Fibroblast of the conjunctiva (primary cell): ENCODE data around the gene PRDM1.

ENCODE experiments used
- DNase-seq: peaks from one replicate; pipeline ENCODE4 v3.0.0-alpha.2; 2010; ENCODE audit warnings: low read depth

PRDM1 gene

DNA sequence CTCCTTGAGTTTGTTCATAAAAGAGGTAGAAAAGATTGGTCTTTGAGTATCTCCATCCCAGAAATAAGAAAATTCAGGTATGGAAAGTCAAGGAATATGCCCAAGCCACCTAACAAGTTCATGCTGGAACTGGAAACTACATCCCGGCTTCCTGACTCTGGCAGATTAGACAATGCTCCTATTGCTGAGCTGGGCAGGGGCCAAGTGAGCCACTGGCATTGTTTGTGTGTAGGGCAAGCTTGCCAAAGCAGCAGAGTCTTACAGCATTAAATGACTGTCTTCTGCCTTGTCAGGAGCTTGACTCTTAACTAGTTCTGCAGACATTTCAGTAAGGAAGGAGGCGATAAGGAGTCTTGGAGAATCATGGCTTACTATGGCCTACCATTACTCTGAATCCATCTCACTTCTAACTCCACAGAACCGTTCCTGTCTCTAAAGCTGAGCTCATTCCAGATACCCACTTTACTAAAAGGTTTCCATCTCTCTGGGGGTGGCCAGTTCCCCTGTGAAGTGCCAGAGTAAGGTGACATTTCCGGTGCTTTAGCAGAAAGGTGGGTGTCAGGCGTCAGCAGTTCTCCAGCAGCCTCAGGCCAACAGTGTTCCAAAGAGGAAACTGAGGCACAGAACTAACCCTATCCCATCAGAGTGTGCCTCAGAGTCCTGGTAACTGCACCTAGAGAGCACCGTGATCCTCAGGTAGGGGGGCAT is 30.1 kb downstream of the PRDM1 start:
- no peak for DNase-seq

DNA sequence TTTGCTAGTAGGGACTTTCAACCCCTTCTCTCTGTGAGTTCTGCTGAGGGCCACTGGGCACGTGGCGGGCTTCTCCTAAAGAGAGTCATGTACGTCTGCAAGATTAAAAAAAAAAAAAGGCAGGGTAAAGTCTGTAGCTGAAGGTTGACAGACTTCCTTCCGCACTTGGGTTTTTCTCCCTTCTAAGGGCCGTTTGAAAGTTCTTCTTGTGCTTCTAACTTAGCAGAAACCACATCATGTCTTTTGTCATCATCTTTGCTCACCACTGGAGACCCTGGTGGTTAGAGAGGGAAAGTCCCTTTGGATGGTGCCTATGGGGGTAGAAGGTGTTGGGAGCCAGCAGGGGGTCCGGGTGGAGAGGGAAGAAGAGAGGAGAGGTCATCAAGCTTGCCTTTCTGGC is 31.4 kb downstream of the PRDM1 start:
- no peak for DNase-seq

GRCh38 chr6:106118835-106119431 is 32.8 kb downstream of the PRDM1 start:
- no peak for DNase-seq

DNA sequence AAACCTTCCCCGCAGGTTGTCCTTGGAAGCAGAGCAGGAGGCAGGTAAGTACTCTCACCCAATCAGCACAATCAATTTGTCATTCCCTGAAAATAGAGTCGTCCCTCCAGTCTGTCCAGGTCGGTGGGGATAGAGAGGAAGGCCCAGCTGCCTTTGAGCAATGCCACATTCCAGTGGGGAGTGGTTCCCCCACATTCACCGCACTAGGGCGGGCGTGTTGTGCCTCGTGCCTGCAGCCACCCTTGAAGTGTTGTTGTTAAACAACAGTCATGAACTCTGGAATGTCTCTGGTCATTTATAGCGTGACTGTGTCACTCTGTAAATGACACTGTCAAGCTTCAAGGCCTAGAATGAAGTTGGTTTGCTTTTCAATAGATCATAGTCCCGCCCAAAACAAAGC is 33.4 kb downstream of the PRDM1 start:
- no peak for DNase-seq

DNA sequence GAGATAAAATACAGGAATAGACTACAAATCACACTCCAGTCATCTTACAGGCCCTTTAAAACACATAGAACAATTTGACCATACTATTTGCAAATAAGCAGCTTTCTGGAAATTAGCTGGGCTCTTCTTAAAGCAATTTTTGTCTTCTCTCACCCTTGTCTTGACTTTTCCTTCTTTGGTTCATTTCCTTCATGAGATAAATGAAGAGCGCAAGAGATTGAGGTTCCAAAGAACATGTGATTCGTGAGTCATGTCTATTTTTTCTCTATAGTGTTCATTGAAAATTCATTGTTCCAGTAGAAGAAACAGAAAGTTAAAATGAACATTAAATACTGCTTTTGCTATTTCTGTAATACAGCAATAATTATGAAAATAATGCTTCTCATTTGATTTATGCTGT is 33.9 kb downstream of the PRDM1 start:
- DNase-seq, result no peak

DNA sequence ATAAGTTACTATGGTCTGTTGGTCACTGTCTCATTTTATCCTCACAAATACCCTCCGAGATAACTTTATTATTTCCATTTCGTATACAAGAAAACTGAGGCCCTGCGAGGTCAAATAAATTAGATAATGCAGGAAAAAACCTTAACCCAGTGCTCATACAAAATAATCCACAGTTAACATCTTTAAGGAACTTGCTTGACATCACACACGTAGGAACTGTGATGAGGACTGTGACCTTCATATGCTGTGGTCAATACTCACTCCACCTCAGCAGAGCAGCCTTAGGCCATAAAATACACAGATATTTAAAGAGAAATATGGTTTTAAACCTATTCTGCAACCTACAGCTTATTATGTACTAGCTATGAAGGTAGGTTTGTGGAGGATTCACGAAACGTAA is 34.3 kb downstream of the PRDM1 start:
- DNase-seq, result no peak

- no peak for DNase-seq
These were observed 36.3 kb downstream of the PRDM1 start for GRCh38 chr6:106122306-106122918.

- no peak for DNase-seq
These were observed 37.0 kb downstream of the PRDM1 start for GRCh38 chr6:106122938-106123656.

GRCh38 chr6:106124015-106124414 is 37.9 kb downstream of the PRDM1 start:
- no peak for DNase-seq

DNA sequence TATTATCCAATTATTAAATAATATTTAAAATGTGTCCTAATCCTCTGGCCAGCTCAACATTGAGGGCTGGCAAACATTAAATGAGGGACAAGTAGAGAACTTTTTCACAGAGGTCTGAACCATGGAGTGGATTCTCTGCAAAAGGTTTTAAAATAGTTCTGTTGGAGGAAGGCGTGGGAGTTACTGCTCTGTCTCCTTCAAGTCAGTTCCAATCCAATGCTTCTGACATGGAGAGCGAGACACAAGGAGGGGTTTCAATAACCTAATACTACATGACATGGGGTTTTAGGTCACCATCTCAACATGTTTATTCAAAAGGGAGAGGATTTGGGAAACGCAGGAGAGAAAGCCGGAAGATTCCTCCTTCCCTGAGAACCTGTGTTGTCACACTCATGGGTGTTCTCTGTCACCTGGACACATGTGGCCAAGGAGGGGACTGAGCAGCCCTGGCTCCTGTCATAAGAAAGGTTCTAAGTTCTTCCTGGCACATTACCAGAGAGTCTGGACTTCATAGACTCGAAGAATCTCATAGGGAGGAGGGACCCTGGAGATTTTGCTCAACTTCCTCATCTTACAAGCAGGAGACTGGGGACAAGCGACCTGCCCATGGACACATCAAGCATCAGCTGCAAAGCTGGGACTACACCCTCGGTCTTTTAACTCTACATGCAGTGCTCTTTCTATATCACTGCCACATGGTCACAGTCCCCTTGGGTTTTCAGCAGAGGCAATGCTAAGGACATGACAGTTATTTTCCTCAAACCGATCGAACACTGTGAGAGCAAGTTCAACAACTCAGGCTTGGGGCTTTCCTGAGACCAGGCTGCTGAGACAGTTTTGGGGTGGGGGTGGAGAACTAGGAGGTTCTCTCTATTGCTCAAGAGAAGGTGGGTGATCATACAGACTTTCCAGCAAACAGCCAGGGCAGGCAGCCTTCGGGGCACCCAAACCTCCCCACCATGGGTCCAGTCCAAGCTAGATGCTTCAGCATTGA is 38.6 kb downstream of the PRDM1 start:
- no peak for DNase-seq

DNA sequence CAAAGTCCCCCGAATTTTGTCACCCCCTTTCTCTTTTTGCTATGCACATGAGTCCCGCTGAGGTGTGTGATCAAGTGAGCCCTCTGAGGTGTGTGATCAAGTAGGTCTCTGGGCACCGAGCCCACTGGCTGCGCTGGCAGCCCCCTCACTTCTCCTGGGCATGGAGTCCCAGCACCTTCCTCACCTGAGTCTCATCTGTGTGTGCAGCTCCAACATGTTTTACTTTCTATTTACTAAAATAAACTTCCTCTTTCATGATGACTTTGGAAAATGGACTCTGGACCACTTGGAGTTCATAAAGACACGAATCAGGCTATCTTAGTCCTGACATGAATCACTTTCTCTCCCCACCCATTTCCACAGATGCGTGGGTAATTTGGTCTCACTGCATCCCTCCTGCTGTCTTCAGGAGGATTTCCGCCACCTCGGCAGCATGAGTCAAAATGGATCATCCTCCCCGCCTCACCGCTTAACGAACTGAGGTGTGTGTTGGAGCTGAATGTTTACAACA is 39.8 kb downstream of the PRDM1 start:
- no peak for DNase-seq

GRCh38 chr6:106126482-106126881 is 40.3 kb downstream of the PRDM1 start:
- no peak for DNase-seq

- DNase-seq, result peak; percentile 22
These were observed 43.0 kb downstream of the PRDM1 start for GRCh38 chr6:106128981-106129781.

GRCh38 chr6:106132153-106132698 is 46.1 kb downstream of the PRDM1 start:
- DNase-seq, result no peak

DNA sequence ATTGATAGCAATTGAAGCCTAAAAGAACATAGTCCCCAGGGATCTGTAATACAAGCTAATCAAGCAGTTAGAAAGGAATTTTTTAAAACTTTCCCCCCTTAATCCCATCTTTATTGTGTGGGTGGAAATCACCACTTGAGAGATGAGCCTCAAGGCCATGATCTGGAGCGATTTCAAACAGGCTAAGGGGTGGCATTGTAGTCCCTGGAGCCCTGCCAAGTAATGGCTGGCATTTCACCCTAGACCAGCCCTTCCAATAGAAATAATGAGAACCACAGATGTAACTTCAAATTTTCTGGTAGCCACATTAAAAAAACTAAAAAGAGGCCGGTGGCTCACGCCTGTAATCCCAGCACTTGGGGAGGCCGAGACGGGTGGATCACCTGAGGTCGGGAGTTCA is 46.9 kb downstream of the PRDM1 start:
- DNase-seq, result no peak

- DNase-seq, result no peak
These were observed 48.1 kb downstream of the PRDM1 start for GRCh38 chr6:106134087-106134770.

DNA sequence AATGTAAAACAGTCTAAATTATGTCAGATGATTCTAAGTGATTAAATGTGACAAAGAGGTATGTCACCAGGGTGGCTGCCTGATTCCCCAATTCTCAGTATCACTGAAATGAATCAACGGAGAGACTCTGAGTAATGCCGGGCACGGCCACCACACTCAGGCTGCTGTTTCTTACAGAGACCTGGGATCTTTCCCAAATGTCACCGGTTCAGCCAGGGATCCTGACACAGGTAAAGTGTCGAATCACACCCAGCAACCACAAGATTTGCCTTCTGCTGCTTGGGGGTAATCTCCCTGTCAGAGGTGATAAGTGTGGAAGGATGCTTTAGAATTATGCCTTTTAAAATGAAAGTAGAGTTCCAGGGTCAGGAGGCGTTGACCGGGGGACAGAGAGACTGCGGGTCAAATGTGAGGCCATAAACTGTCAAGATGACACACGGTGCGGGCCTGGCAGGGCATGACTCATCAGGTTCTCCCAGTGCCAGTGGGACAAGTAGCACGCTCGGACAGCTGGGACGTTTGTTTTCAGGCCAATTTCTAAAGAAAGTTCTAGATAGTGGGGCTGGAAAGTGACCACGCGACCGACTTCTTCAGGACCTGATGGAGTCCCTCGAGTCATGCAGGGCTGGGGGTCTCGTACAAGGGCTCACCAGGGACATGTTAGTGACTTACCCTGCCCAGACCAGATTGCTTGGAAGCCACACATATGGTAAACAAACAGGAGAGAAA is 48.9 kb downstream of the PRDM1 start:
- no peak for DNase-seq

DNA sequence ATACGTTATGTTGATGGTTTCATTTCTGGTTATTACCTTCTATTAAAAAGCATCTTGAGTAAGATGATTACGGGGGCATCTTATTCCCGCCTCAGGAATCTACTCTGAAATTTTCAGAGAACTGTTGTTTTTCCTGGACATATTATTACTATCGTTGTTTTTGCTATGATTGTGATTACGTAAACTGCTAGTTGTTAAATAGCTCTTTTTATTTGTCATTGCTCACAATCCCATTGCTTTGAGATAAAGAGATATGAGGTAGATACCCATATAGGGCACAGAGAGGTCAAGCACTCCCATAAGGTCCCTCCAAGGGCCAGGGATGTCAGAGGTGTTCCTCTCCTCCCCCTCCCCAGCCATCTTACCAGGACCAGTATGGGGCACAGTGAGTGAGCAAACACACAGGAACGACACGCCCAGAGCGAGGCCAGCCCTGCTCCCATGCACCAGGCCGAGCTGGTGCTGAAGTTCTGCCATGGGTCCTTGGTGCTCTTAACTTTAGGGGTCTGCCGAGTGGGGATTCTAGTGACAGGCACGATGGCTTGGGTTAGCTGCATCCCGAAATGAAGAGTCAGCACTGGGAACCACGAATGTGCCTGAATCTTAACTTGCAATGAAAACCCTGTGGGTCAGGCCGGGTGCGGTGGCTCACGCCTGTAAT is 49.9 kb downstream of the PRDM1 start:
- DNase-seq, result no peak

DNA sequence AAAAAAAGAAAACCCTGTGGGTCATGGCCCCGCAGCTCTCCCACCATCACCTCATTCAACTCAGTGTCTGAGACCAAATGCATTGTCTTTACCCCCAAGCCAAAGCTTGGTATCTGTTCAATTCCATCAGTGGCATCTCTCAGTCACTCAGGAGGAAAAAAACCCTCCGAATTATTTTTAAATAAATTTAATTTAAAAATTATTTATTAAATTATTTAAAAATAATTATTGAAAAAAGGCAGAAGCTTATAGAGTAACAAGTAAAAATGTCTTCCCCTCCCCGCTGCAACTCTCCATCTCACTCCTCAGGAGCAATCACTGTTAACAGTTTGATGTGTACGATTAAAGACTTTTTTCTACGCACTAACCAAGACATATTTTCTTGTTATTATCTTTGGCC is 50.7 kb downstream of the PRDM1 start:
- no peak for DNase-seq
